Activated CD4-positive, alpha-beta T cell treated with anti-CD3 and anti-CD28 coated beads for 36 hours (primary cell): Measurements from ENCODE around the gene RXFP2. TPM values are rescaled to one million over a fixed set of nuclear protein-coding genes. Genes with fewer than 3 reads are reported as not detected.
A peak's percentile ranks its signal among the peaks of the same experiment; 100 is the strongest.

Experiments used
- ATAC-seq: fragments of 200-7000 bp; cut with Tn5 transposase; one replicate; pipeline ENCODE4 v1.10.0; 2021; ENCODE audit warnings: mild to moderate bottlenecking, moderate library complexity
- CTCF ChIA-PET: fragments of 350-600 bp; sonication (Branson Sonifier 250); formaldehyde crosslinking; loops from one replicate; lab custom pipeline; 2021; ENCODE audit warnings: antibody characterized with exemption; lab: Charles Lee
- POLR2A ChIA-PET: fragments of 350-600 bp; sonication (Branson Sonifier 250); formaldehyde crosslinking; loops from one replicate; lab custom pipeline; 2021; ENCODE audit warnings: antibody characterized with exemption, inconsistent platforms; lab: Charles Lee
- DNase-seq: peaks from one replicate; pipeline ENCODE4 v3.0.0-alpha.2; 2020
- H3K27ac Mint-ChIP-seq: one replicate; pipeline ENCODE4 v1.8.0; 2021; ENCODE audit warnings: mixed read lengths
- H3K27me3 Mint-ChIP-seq: one replicate; pipeline ENCODE4 v1.8.0; 2021; ENCODE audit warnings: mixed read lengths
- H3K36me3 Mint-ChIP-seq: one replicate; pipeline ENCODE4 v1.8.0; 2021; ENCODE audit warnings: low read depth, mixed read lengths
- H3K4me1 Mint-ChIP-seq: one replicate; pipeline ENCODE4 v1.8.0; 2021; ENCODE audit warnings: mixed read lengths
- H3K4me3 Mint-ChIP-seq: one replicate; pipeline ENCODE4 v1.8.0; 2021; ENCODE audit warnings: mild to moderate bottlenecking, moderate library complexity, mixed read lengths
- H3K9me3 Mint-ChIP-seq: one replicate; pipeline ENCODE4 v1.8.0; 2021; ENCODE audit warnings: low read depth, mixed read lengths
- intact Hi-C, 2 experiments: fragments of 100-400 bp; cut with DNase I in 1 of 2; cut with micrococcal nuclease in 1 of 2; formaldehyde crosslinking; loops; one replicate each; pipeline versions ENCODE4 v1.14.2 to v1.15.1; 2022 to 2024; cut with DNase I, micrococcal nuclease
- total RNA-seq, 2 experiments: library from RNA; stranded (reverse); gene quantifications; one replicate each; pipeline ENCODE4 v1.2.3, GENCODE V29; 2021

The RXFP2 gene
- total RNA-seq, 2 experiments from 2014 or later = not detected

GRCh38 chr13:31797154-31797775 is 57.9 kb downstream of the RXFP2 start:
- no peak for DNase-seq
- ChIA-PET CTCF (no interaction called here), POLR2A (no interaction called here)
- H3K4me3 Mint-ChIP-seq = no peak overlapping the region
- H3K27me3 Mint-ChIP-seq = peaks cover 3% of the 10 kb centered on the region
- H3K4me1 Mint-ChIP-seq = peaks cover 2% of the 10 kb centered on the region
- no peaks in the 10 kb centered on the region for H3K36me3 Mint-ChIP-seq
- ATAC-seq = no peak
- no peak overlapping the region for H3K27ac Mint-ChIP-seq
- intact Hi-C loops = no loop called here
- no peaks in the 10 kb centered on the region for H3K9me3 Mint-ChIP-seq

GRCh38 chr13:31798189-31798588 is 58.9 kb downstream of the RXFP2 start:
- H3K9me3 Mint-ChIP-seq = no peaks in the 10 kb centered on the region
- ChIA-PET CTCF (no interaction called here), POLR2A (no interaction called here)
- DNase-seq = no peak
- intact Hi-C loops = no loop called here
- peaks cover 2% of the 10 kb centered on the region for H3K4me1 Mint-ChIP-seq
- no peak for ATAC-seq
- H3K4me3 Mint-ChIP-seq = no peak overlapping the region
- H3K27me3 Mint-ChIP-seq = peaks cover 3% of the 10 kb centered on the region
- H3K36me3 Mint-ChIP-seq = no peaks in the 10 kb centered on the region
- H3K27ac Mint-ChIP-seq = no peak overlapping the region

- Mint-ChIP-seq H3K9me3 (no peaks in the 10 kb centered on the region), H3K36me3 (no peaks in the 10 kb centered on the region), H3K4me1 (peaks cover 4% of the 10 kb centered on the region), H3K27me3 (peaks cover 3% of the 10 kb centered on the region), H3K27ac (no peak overlapping the region), H3K4me3 (no peak overlapping the region)
- intact Hi-C loops = no loop called here
- ChIA-PET POLR2A (no interaction called here), CTCF (no interaction called here)
- DNase-seq (no peak), ATAC-seq (no peak)
These were observed 61.8 kb downstream of the RXFP2 start for GRCh38 chr13:31801088-31801487.

- POLR2A ChIA-PET = no interaction called here
- intact Hi-C loops = no loop called here
- peaks cover 2% of the 10 kb centered on the region for H3K27me3 Mint-ChIP-seq
- H3K27ac Mint-ChIP-seq = no peak overlapping the region
- H3K4me3 Mint-ChIP-seq = no peak overlapping the region
- no peak for ATAC-seq
- no peaks in the 10 kb centered on the region for H3K36me3 Mint-ChIP-seq
- H3K9me3 Mint-ChIP-seq = no peaks in the 10 kb centered on the region
- CTCF ChIA-PET = no interaction called here
- peaks cover 15% of the 10 kb centered on the region for H3K4me1 Mint-ChIP-seq
- DNase-seq = no peak
These were observed 64.0 kb downstream of the RXFP2 start for GRCh38 chr13:31803311-31803710.

GRCh38 chr13:31805841-31806240 is 66.5 kb downstream of the RXFP2 start:
- DNase-seq (no peak), ATAC-seq (no peak)
- Mint-ChIP-seq H3K4me3 (no peak overlapping the region), H3K4me1 (peaks cover 15% of the 10 kb centered on the region), H3K9me3 (peaks cover 3% of the 10 kb centered on the region), H3K36me3 (no peaks in the 10 kb centered on the region), H3K27ac (no peak overlapping the region), H3K27me3 (no peaks in the 10 kb centered on the region)
- intact Hi-C loops = no loop called here
- ChIA-PET CTCF (no interaction called here), POLR2A (no interaction called here)

GRCh38 chr13:31807090-31807541 is 67.8 kb downstream of the RXFP2 start:
- Mint-ChIP-seq H3K27me3 (peaks cover 4% of the 10 kb centered on the region), H3K4me3 (no peak overlapping the region), H3K36me3 (no peaks in the 10 kb centered on the region), H3K4me1 (peaks cover 13% of the 10 kb centered on the region), H3K27ac (peak overlapping the region; percentile 7), H3K9me3 (peaks cover 9% of the 10 kb centered on the region)
- ChIA-PET POLR2A (no interaction called here), CTCF (no interaction called here)
- DNase-seq (peak; percentile 24), ATAC-seq (peak; percentile 44)
- intact Hi-C loops = no loop called here

GRCh38 chr13:31814536-31814935 is 75.2 kb downstream of the RXFP2 start:
- ChIA-PET CTCF (no interaction called here), POLR2A (no interaction called here)
- Mint-ChIP-seq H3K36me3 (peaks cover 3% of the 10 kb centered on the region), H3K9me3 (peaks cover 25% of the 10 kb centered on the region), H3K27me3 (peaks cover 4% of the 10 kb centered on the region), H3K4me1 (no peaks in the 10 kb centered on the region), H3K27ac (no peak overlapping the region), H3K4me3 (no peak overlapping the region)
- DNase-seq (no peak), ATAC-seq (no peak)
- intact Hi-C loops = no loop called here

- ATAC-seq (no peak), DNase-seq (no peak)
- intact Hi-C loops = no loop called here
- Mint-ChIP-seq H3K4me3 (no peak overlapping the region), H3K27me3 (peaks cover 4% of the 10 kb centered on the region), H3K27ac (no peak overlapping the region), H3K36me3 (peaks cover 3% of the 10 kb centered on the region), H3K4me1 (no peaks in the 10 kb centered on the region), H3K9me3 (peaks cover 22% of the 10 kb centered on the region)
- ChIA-PET POLR2A (no interaction called here), CTCF (interaction anchor here (1.4 kb wide), 2 partner anchors 12 to 94 kb away, joined by 3 to 6 read pairs; no protein-coding TSS in a partner anchor)
These were observed 76.2 kb downstream of the RXFP2 start for GRCh38 chr13:31815361-31816144.

- intact Hi-C loops = no loop called here
- ChIA-PET POLR2A (no interaction called here), CTCF (no interaction called here)
- no peak overlapping the region for H3K4me3 Mint-ChIP-seq
- H3K36me3 Mint-ChIP-seq = peaks cover 3% of the 10 kb centered on the region
- H3K9me3 Mint-ChIP-seq = peaks cover 17% of the 10 kb centered on the region
- no peaks in the 10 kb centered on the region for H3K27me3 Mint-ChIP-seq
- DNase-seq (no peak), ATAC-seq (no peak)
- H3K4me1 Mint-ChIP-seq = no peaks in the 10 kb centered on the region
- H3K27ac Mint-ChIP-seq = no peak overlapping the region
These were observed 78.9 kb downstream of the RXFP2 start for GRCh38 chr13:31818236-31818635.

GRCh38 chr13:31824705-31825517 is 85.6 kb downstream of the RXFP2 start:
- H3K27me3 Mint-ChIP-seq = no peaks in the 10 kb centered on the region
- no peaks in the 10 kb centered on the region for H3K4me1 Mint-ChIP-seq
- no peaks in the 10 kb centered on the region for H3K36me3 Mint-ChIP-seq
- no peak overlapping the region for H3K27ac Mint-ChIP-seq
- ChIA-PET CTCF (interaction anchor here (0.7 to 0.9 kb wide), 2 partner anchors 14 to 40 kb away, joined by 3 read pairs; no protein-coding TSS in a partner anchor), POLR2A (no interaction called here)
- ATAC-seq (peak; percentile 36), DNase-seq (no peak)
- no peak overlapping the region for H3K4me3 Mint-ChIP-seq
- no peaks in the 10 kb centered on the region for H3K9me3 Mint-ChIP-seq
- intact Hi-C loops = no loop called here

GRCh38 chr13:31826521-31826920 is 87.2 kb downstream of the RXFP2 start:
- no peak overlapping the region for H3K27ac Mint-ChIP-seq
- no peak for DNase-seq
- no peak overlapping the region for H3K4me3 Mint-ChIP-seq
- POLR2A ChIA-PET = no interaction called here
- intact Hi-C loops = no loop called here
- no peaks in the 10 kb centered on the region for H3K36me3 Mint-ChIP-seq
- ATAC-seq = no peak
- H3K27me3 Mint-ChIP-seq = no peaks in the 10 kb centered on the region
- no peaks in the 10 kb centered on the region for H3K9me3 Mint-ChIP-seq
- H3K4me1 Mint-ChIP-seq = no peaks in the 10 kb centered on the region
- CTCF ChIA-PET = interaction anchor here (0.6 kb wide), 1 partner anchor 394 kb away, joined by 3 read pairs; no protein-coding TSS in a partner anchor
